Bronchial epithelial cell (primary cell): ENCODE results near the gene MVK. TPM values are rescaled to one million over a fixed set of nuclear protein-coding genes. Genes with fewer than 3 reads are reported as not detected.

Source experiments
- DNase-seq: peaks from one replicate; pipeline ENCODE4 v3.0.0-alpha.2; 2010; ENCODE audit warnings: low read depth
- FAIRE-seq: peaks from 2 replicates; lab custom pipeline; 2011; peaks lifted over from hg19 to GRCh38; lab: Jason Lieb, UNC
- H3K27me3 ChIP-seq: 2 replicates; pipeline ENCODE4 v1.5.1; 2011; ENCODE audit warnings: low read length; ENCODE audit not compliant: control insufficient read depth, insufficient read depth
- H3K36me3 ChIP-seq: 2 replicates; pipeline ENCODE4 v1.5.1; 2011; ENCODE audit warnings: low read length; ENCODE audit not compliant: control insufficient read depth, insufficient read depth
- H3K4me3 ChIP-seq: 2 replicates; pipeline ENCODE4 v1.5.1; 2011; ENCODE audit warnings: mild to moderate bottlenecking, low read depth, low read length, control low read depth
- CTCF ChIP-seq: IDR thresholded peaks from 2 replicates; pipeline ENCODE4 v1.5.1; 2011; ENCODE audit warnings: mild to moderate bottlenecking, moderate library complexity, low read length, control low read depth, inconsistent platforms; ENCODE audit not compliant: insufficient read depth, severe bottlenecking
- total RNA-seq: library from RNA; depleted of rRNA; stranded (reverse); fragments of >200 nt; gene quantifications from 2 replicates; pipeline ENCODE4 v1.2.1, GENCODE V29; 2014

The MVK gene
- total RNA-seq, 1 donor from 2014 or later, result 16.1 TPM

GRCh38 chr12:109631302-109631701 lies 57.7 kb downstream of the MVK start:
- FAIRE-seq, result no peak
- H3K4me3 ChIP-seq, result no peak overlapping the region
- no peak for DNase-seq
- H3K36me3 ChIP-seq, result no peaks in the 10 kb centered on the region
- H3K27me3 ChIP-seq, result peaks cover 11% of the 10 kb centered on the region
- no peak for TF ChIP-seq CTCF

- Histone ChIP-seq H3K36me3 (no peaks in the 10 kb centered on the region), H3K27me3 (peaks cover 11% of the 10 kb centered on the region), H3K4me3 (no peak overlapping the region)
- DNase-seq (no peak), FAIRE-seq (peak; percentile 36)
- no peak for TF ChIP-seq CTCF
Measured at GRCh38 chr12:109631751-109632150, 58.2 kb downstream of the MVK start.

DNA sequence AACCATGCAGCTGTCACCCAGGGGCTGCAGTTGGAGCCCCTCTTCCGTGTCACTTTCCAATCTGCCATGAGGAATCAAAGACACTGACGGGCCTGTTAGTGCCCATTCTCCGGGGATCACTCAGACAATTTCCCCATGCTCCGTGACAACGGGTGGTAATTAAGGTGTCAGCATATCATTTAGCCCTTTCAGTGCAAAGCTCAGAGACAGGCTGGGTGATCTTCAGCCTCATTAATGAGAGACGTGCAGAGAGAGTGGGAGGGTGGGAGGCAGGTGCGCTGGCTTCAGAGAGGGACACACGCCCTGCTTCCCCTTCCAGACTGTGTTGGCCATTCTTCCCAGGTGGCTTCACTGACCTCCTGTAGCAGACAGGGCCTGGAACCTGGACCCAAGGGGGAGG lies 58.7 kb downstream of the MVK start:
- no peak for DNase-seq
- H3K36me3 ChIP-seq, result no peaks in the 10 kb centered on the region
- no peak for FAIRE-seq
- H3K4me3 ChIP-seq, result no peak overlapping the region
- peaks cover 11% of the 10 kb centered on the region for H3K27me3 ChIP-seq
- no peak for TF ChIP-seq CTCF

GRCh38 chr12:109635717-109636116 lies 62.1 kb downstream of the MVK start:
- Histone ChIP-seq H3K36me3 (no peaks in the 10 kb centered on the region), H3K27me3 (peaks cover 8% of the 10 kb centered on the region), H3K4me3 (no peak overlapping the region)
- FAIRE-seq (no peak), DNase-seq (no peak)
- TF ChIP-seq CTCF, result no peak

DNA sequence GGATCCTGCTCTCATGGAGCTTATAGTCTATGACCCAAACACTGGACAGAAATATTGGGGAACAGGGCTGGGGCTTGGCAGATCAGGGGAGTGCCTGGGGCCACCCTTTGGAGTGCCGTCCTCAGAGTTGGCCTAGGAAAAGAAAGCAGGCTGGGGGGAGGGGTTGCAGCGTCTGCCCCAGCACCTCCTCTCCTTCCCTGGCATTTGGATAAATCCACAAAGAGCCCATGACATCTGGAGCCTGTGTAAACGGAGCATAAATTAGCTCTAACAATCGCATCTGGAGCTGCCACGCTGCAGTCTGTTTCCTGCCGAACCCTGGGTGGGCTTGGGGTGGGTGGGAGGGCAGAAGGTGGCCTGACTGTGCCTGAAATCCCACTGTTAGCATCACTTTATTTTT lies 63.8 kb downstream of the MVK start:
- FAIRE-seq, result no peak
- no peak for TF ChIP-seq CTCF
- H3K36me3 ChIP-seq, result no peaks in the 10 kb centered on the region
- peaks cover 2% of the 10 kb centered on the region for H3K27me3 ChIP-seq
- DNase-seq, result no peak
- H3K4me3 ChIP-seq, result no peak overlapping the region

DNA sequence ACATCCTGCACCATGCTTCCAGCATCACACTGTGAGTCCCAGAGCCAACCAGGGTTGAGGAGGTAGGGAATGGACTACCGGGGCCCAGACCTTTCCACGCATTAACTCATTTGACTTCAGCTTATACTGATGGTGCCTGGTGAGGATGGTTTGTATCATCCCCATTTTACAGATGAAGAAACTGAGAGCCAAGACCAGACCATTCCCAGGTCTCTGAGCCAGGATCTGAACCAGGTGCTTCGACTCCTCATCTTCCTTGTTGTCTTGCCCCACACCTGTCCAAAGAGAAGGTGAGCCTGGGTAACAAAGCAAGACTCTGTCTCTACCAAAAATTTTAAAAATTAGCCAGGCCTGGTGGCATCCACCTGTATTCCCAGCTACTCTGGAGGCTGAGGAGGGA lies 64.4 kb downstream of the MVK start:
- Histone ChIP-seq H3K36me3 (no peaks in the 10 kb centered on the region), H3K27me3 (no peaks in the 10 kb centered on the region), H3K4me3 (no peak overlapping the region)
- DNase-seq, result no peak
- no peak for TF ChIP-seq CTCF
- FAIRE-seq, result peak; percentile 28
